ENCODE results near the gene SPATA46. TPM values are rescaled to one million over a fixed set of nuclear protein-coding genes. Genes with fewer than 3 reads are reported as not detected.
A peak's percentile ranks its signal among the peaks of the same experiment; 100 is the strongest.

Gene SPATA46
- total and polyA plus RNA-seq, 5 experiments from 2014 or later, result not detected

DNA sequence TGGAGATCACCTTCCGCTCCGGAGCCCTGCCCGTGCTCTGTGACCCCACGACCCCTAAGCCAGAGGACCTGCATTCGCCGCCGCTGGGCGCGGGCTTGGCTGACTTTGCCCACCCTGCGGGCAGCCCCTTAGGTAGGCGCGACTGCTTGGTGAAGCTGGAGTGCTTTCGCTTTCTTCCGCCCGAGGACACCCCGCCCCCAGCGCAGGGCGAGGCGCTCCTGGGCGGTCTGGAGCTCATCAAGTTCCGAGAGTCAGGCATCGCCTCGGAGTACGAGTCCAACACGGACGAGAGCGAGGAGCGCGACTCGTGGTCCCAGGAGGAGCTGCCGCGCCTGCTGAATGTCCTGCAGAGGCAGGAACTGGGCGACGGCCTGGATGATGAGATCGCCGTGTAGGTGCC lies 9.6 kb downstream of the SPATA46 start:
- H3K27ac Mint-ChIP-seq, result no peak overlapping the region
- peaks cover 0 to 4% (median 0%) of the 10 kb centered on the region in 5 donors for H3K27me3 Mint-ChIP-seq
- no peak for DNase-seq
- H3K36me3 Mint-ChIP-seq, result no peaks in the 10 kb centered on the region
- H3K4me3 Mint-ChIP-seq, result peak overlapping the region in 4 of 10 donors; percentile 11 to 42 (median 34)
- H3K9me3 Mint-ChIP-seq, result no peaks in the 10 kb centered on the region
- ATAC-seq, result no peak
- no peaks in the 10 kb centered on the region for H3K4me1 Mint-ChIP-seq
- POLR2A ChIA-PET, result no interaction called here

DNA sequence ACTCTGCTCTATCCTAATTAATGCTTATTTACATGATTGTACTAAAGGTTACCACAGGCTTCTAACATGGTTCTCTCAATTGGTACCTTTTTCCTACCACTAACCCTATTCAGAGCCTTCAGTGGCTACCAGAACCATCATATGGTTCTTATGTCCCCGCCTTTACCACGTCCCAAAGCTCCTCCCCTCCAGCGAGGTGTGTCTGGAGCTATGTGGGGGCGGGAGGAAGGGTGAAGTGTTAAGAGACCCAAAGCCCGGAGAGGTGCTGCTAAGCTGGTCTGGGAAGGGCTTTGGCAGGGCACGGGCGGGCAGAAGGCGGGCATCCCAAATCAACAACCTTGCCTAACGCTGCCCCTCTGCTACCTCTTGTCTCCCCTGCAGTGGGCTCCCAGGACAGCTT lies 10.0 kb downstream of the SPATA46 start:
- DNase-seq, result no peak
- H3K9me3 Mint-ChIP-seq, result no peaks in the 10 kb centered on the region
- no peaks in the 10 kb centered on the region for H3K4me1 Mint-ChIP-seq
- H3K4me3 Mint-ChIP-seq, result peak overlapping the region in 4 of 10 donors; percentile 11 to 42 (median 34)
- peaks cover 0 to 4% (median 1%) of the 10 kb centered on the region in 5 donors for H3K27me3 Mint-ChIP-seq
- POLR2A ChIA-PET, result no interaction called here
- no peaks in the 10 kb centered on the region for H3K36me3 Mint-ChIP-seq
- no peak for ATAC-seq
- H3K27ac Mint-ChIP-seq, result no peak overlapping the region

DNA sequence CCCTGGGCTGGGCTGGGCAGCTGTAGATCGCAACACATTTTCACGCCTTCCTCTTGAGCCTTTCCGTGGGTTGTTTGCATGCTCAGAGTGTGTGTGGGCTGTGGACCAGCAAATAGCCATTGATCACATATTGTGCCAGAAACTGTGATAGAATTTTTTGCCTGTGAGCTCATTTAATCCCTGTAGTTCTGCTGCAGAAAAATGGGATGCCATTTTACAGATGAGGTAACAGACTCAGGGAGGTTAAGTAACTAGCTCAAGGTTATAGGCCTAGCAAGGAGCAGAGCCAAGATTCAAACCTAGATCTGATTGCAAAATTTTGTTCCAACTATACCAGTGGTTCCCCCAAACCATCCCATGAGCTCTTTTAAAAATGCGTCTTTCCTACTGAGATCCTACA lies 10.5 kb downstream of the SPATA46 start:
- POLR2A ChIA-PET, result no interaction called here
- ATAC-seq, result no peak
- Mint-ChIP-seq H3K36me3 (no peaks in the 10 kb centered on the region), H3K9me3 (no peaks in the 10 kb centered on the region), H3K27ac (no peak overlapping the region), H3K27me3 (peaks cover 0 to 4% (median 2%) of the 10 kb centered on the region in 5 donors), H3K4me1 (no peaks in the 10 kb centered on the region), H3K4me3 (no peak overlapping the region)
- no peak for DNase-seq

DNA sequence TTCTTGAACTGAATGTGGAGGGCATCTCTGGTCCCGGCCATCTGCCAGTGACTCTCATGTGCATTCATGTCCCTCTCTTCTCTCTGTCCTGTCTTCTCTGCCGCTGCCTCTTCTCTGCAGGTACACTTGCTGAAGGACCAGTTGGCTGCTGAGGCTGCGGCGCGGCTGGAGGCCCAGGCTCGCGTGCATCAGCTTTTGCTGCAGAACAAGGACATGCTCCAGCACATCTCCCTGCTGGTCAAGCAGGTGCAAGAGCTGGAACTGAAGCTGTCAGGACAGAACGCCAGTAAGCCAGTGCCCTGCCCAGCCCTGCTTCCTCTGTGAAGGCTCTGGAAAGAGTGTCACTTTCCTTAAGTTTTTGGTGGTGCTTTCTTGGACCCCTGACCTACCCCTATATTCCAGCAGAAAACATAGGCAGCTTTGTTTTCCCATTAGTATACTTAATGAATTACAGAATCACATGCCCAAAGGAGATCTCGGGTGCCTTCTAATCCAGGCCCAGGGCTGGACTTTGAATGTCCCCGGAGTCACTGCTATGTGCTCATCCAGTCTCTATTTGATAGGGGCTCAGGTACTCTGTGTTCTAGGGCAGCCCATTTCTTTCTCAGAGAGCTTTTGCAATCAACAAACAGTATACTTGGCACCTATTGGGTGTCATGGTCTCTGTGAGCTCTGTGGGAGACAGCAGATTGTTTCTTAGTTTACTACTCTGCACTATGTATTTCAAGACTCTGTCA lies 11.2 kb downstream of the SPATA46 start:
- Mint-ChIP-seq H3K27me3 (peaks cover 0 to 4% (median 2%) of the 10 kb centered on the region in 5 donors), H3K36me3 (no peaks in the 10 kb centered on the region), H3K9me3 (no peaks in the 10 kb centered on the region), H3K4me3 (no peak overlapping the region), H3K4me1 (no peaks in the 10 kb centered on the region), H3K27ac (no peak overlapping the region)
- DNase-seq (no peak), ATAC-seq (no peak)
- POLR2A ChIA-PET, result no interaction called here

DNA sequence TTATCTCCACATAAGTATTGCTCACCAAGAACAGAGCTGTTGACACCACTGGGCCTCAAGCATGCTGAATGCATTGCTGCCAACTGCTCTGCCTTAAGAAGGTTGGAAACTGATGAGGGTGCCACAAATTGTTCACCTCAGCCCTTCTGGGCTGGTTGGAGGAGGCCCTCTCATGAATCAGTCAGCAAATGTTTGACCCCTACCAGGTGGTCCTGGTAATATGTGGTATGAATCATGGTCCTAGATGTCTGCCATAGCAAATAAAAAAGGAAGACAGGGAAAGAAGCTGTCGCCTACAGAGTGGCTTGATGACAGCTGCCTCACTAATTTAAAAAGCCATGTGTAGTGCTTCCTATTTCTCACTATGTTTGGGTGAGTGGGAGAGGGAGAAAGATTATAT lies 12.2 kb downstream of the SPATA46 start:
- Mint-ChIP-seq H3K27me3 (peaks cover 0 to 4% (median 2%) of the 10 kb centered on the region in 5 donors), H3K27ac (no peak overlapping the region), H3K9me3 (no peaks in the 10 kb centered on the region), H3K4me1 (no peaks in the 10 kb centered on the region), H3K36me3 (no peaks in the 10 kb centered on the region), H3K4me3 (no peak overlapping the region)
- POLR2A ChIA-PET, result no interaction called here
- DNase-seq, result no peak
- ATAC-seq, result no peak

DNA sequence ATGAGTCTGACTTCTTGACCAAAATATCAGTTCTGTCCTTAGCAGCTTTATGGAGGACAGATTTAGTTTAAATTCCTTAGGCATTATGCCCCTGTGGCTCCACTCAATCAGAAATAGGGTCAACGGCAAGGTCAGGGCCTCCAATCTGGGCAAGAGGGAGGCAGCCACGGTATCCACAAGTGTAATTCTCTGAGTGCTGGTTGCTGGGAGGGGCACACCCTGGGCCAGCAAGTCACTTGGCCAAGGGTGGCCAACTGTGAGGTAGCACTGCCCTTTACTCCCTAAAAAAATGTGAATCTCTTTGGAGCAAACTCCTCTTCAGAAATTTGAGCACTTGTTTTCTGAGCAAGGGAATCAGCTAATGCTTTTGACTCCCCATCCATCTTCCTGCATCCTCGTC lies 12.8 kb downstream of the SPATA46 start:
- H3K4me3 Mint-ChIP-seq, result no peak overlapping the region

DNA sequence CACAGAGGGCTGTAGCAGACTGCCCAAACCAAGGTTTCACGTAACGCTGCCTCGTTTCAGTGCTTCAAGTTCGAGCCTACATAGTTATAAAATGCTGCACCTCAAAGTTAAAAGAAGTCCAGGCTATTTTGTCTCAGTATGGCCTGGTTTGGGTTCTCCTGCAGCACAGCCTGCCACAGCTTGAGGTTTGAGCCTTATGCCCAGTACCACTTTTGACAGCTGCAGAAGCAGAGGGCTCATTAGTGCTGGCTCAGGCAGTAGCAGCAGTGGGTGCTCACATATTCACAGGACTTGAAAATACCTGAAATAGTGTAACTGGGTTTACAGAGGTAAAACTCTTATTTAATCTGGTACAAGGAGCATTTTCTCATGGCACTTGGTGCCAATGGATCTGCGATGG lies 15.3 kb downstream of the SPATA46 start:
- Mint-ChIP-seq H3K4me1 (no peaks in the 10 kb centered on the region), H3K9me3 (no peaks in the 10 kb centered on the region), H3K36me3 (no peaks in the 10 kb centered on the region), H3K27me3 (peaks cover 3 to 15% (median 7%) of the 10 kb centered on the region in 5 donors), H3K27ac (no peak overlapping the region), H3K4me3 (no peak overlapping the region)
- DNase-seq, result no peak
- ATAC-seq, result no peak
- POLR2A ChIA-PET, result no interaction called here

More for the DNA sequence above, 12.8 kb downstream of the SPATA46 start:
- no peaks in the 10 kb centered on the region for H3K4me1 Mint-ChIP-seq
- no peak for ATAC-seq
- H3K27me3 Mint-ChIP-seq, result peaks cover 0 to 4% (median 2%) of the 10 kb centered on the region in 5 donors
- H3K27ac Mint-ChIP-seq, result no peak overlapping the region
- H3K9me3 Mint-ChIP-seq, result no peaks in the 10 kb centered on the region
- no peak for DNase-seq
- no peaks in the 10 kb centered on the region for H3K36me3 Mint-ChIP-seq
- POLR2A ChIA-PET, result no interaction called here

DNA sequence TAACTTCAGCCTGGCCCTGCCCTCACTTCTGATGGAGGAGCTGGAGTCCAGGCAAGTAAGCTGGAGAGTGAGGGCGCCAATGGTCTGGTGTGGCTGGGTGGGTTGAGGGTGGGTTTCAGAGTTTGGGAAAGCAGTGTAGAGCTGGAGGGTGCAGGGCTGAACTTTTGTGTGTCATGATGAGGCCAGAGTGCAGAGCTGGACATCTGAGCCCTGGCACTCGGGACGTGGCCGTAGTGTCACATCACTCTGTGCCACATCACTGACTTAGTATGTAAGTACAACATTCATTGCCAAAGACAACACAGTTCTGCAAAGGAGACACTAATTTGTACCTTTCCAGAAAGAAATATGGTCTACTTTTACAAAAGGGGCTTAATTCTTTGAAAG lies 15.8 kb downstream of the SPATA46 start:
- Mint-ChIP-seq H3K4me1 (no peaks in the 10 kb centered on the region), H3K27me3 (peaks cover 3 to 15% (median 7%) of the 10 kb centered on the region in 5 donors), H3K36me3 (no peaks in the 10 kb centered on the region), H3K9me3 (no peaks in the 10 kb centered on the region), H3K27ac (no peak overlapping the region), H3K4me3 (no peak overlapping the region)
- DNase-seq, result no peak
- POLR2A ChIA-PET, result no interaction called here
- ATAC-seq, result no peak

DNA sequence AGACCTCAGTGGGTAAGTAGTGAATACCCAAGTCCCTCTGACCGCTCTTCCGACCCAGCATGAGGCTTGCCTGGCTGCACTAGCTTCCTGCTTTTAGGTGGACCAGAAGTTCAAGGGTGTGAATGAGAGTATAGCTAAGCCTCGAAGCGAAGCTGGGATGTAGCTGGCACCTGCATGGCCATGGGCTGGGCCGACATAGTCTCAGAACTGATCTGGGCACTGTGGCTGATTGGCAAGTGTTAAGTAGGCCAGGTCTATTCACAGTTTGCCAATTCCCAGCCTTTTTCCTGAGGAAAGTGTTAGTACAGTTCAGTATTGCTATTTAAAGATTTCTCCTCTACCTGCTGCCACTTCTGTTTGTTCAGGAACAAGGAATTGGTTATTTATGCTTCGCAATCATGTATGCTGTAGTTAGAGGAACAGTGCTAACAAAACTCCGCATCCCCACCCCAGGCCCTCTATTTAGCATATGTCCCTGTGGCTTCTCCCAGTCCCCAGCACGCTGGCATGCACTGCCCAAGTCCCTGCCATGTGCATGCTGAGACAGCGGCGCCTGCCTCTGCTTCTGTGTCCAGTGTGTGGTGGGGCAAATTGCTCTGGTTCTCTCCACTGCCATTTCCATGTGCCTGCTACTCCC lies 16.3 kb downstream of the SPATA46 start:
- H3K9me3 Mint-ChIP-seq, result no peaks in the 10 kb centered on the region
- no peak overlapping the region for H3K4me3 Mint-ChIP-seq
- DNase-seq (no peak), ATAC-seq (no peak)
- POLR2A ChIA-PET, result no interaction called here
- no peak overlapping the region for H3K27ac Mint-ChIP-seq
- peaks cover 3 to 15% (median 9%) of the 10 kb centered on the region in 5 donors for H3K27me3 Mint-ChIP-seq
- no peaks in the 10 kb centered on the region for H3K4me1 Mint-ChIP-seq
- no peaks in the 10 kb centered on the region for H3K36me3 Mint-ChIP-seq

DNA sequence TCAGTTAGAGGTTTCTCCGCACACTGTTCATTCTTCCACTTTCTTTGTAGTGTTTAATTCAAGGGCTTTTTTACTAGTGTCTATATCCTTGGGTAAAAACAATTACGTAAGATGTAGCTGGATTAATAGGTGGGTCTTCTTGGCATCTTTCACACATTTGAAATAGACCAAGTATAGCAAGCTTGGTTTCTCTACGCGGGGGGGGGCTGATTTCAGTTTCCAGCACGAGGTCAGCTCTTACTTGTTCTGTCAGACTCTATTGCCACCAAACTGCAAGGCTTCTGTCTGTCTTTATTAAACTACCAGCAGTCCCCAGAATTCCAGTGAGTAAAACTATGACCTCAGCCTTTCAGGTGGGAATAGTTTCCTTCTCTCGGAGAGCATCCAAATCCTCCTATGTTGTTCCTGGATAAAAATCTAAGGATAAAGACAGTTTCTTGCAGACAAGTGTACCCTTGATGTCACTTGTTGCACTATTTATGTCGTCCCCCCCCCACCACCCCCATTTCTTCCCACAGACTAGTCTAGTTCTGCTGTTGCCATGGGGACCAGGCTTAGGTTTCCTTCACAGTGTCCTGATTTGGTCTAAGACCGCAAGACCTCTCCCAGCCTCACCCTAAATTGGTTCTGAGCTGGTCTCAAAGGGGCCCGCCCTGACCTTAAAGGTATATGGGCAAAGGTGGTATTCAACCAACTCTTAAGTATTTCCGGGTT lies 17.0 kb downstream of the SPATA46 start:
- Mint-ChIP-seq H3K9me3 (no peaks in the 10 kb centered on the region), H3K27me3 (peaks cover 5 to 15% (median 7%) of the 10 kb centered on the region in 5 donors), H3K4me1 (no peaks in the 10 kb centered on the region), H3K27ac (no peak overlapping the region), H3K36me3 (no peaks in the 10 kb centered on the region), H3K4me3 (no peak overlapping the region)
- POLR2A ChIA-PET, result no interaction called here
- no peak for DNase-seq
- ATAC-seq, result no peak

DNA sequence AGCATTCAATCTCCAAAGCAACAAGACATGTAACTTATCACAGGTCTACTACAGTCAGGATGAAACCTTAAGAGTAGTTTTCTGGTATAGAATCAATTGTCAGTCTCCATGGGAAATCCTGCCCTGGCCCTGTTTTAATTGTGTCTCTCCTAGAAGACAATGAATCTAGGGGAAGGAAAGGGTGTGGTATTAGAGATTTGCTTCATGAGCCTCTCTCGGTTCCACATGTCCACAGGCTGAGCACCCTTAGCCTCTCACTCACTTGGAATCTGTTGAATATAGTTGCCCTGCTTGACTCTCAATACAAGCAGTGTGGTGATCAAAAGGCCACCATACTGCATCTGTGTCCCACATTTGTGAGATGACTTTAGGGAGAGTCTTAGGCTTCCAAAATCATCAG lies 17.7 kb downstream of the SPATA46 start:
- Mint-ChIP-seq H3K27ac (no peak overlapping the region), H3K4me3 (no peak overlapping the region), H3K4me1 (no peaks in the 10 kb centered on the region), H3K9me3 (no peaks in the 10 kb centered on the region), H3K36me3 (no peaks in the 10 kb centered on the region), H3K27me3 (peaks cover 5 to 16% (median 9%) of the 10 kb centered on the region in 5 donors)
- DNase-seq (no peak), ATAC-seq (no peak)
- POLR2A ChIA-PET, result no interaction called here

DNA sequence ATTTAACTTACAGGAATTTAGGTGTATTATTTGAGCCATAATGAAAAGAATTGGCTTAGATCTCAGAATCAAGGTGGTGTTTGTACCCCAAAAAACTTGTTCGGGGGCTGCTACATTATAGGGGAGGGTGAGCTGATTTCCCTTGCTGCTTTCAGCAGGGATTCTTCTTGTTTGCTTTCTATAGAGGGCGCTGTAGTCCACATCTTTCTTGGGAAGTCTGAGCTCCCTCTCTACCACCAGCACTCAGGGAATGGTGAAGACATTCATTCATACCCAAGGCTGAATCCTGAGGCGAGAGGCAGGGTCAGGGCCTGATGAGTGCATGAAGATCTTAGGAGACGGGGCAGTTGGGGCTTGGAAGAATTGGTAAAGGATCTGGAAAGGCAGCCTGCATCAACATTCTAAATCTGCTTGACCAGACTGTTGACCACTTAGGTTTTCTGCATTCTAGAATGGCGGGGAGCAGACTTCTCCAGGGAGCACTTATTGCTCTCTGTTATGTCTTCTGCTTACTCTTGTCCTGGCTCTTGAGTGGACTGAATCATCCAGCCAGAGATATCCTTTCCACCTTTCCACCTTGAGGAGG lies 18.9 kb downstream of the SPATA46 start:
- ATAC-seq (no peak), DNase-seq (no peak)
- Mint-ChIP-seq H3K4me1 (no peaks in the 10 kb centered on the region), H3K4me3 (no peak overlapping the region), H3K27me3 (peaks cover 7 to 22% (median 9%) of the 10 kb centered on the region in 5 donors), H3K36me3 (no peaks in the 10 kb centered on the region), H3K27ac (no peak overlapping the region), H3K9me3 (no peaks in the 10 kb centered on the region)
- POLR2A ChIA-PET, result no interaction called here

DNA sequence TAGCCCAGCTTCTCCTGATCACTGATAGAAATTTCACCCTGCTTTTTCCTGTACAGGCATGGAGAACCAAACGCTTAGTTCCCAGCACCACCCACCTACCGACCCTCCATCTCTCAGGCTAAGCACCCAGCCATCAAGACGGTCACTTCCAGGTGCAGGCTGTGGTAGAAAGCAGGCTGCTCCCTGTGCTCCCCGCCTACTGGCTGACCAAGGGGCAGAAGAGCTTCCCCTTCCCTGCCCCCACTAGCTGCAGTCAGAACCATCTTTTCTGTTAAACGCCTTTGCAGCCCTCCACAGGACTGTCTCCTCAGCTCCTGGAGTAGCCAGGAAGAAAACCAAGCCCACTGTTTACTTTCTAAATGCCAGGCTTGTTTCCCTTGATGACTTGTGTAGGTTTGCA lies 23.0 kb downstream of the SPATA46 start:
- Mint-ChIP-seq H3K9me3 (no peaks in the 10 kb centered on the region), H3K4me3 (no peak overlapping the region), H3K36me3 (no peaks in the 10 kb centered on the region), H3K4me1 (peaks cover 0 to 3% (median 0%) of the 10 kb centered on the region in 4 donors), H3K27me3 (peaks cover 8 to 35% (median 11%) of the 10 kb centered on the region in 5 donors), H3K27ac (no peak overlapping the region)
- ATAC-seq (no peak), DNase-seq (no peak)
- POLR2A ChIA-PET, result no interaction called here

Measured in naive thymus-derived CD8-positive, alpha-beta T cell (primary cell).